Smooth muscle cell (in vitro differentiated cells): ENCODE measurements around the gene FAM222B. TPM values are rescaled to one million over a fixed set of nuclear protein-coding genes. Genes with fewer than 3 reads are reported as not detected.
"Not testable (repeated sequence)": the region's sequence is repeated elsewhere in the genome, so short reads cannot be mapped to it uniquely, and the experiment has no call there.

Experiments
- DNase-seq: peaks from one replicate; lab custom pipeline; 2025; ENCODE audit not compliant: unreplicated experiment; lab: John Stamatoyannopoulos, UW
- H2AFZ ChIP-seq: fragments of 200-600 bp; sonication (generic); 2 replicates; pipeline ENCODE4 v1.6.0; 2016; ENCODE audit warnings: antibody characterized with exemption, low read depth, mild to moderate bottlenecking
- H3F3A ChIP-seq: fragments of 200-600 bp; sonication (generic); 2 replicates; pipeline ENCODE4 v1.6.0; 2017; ENCODE audit warnings: antibody characterized with exemption, low read depth
- H3K27ac ChIP-seq: fragments of 200-600 bp; sonication (generic); 2 replicates; pipeline ENCODE4 v1.5.1; 2016; ENCODE audit warnings: low read depth, mild to moderate bottlenecking
- H3K27me3 ChIP-seq: fragments of 200-600 bp; sonication (generic); 2 replicates; pipeline ENCODE4 v1.6.1; 2016; ENCODE audit warnings: low read depth, mild to moderate bottlenecking
- H3K36me3 ChIP-seq: fragments of 200-600 bp; sonication (generic); 2 replicates; pipeline ENCODE4 v1.5.1; 2016; ENCODE audit warnings: low read depth
- H3K4me1 ChIP-seq: fragments of 200-600 bp; sonication (generic); 2 replicates; pipeline ENCODE4 v1.5.1; 2016; ENCODE audit warnings: low read depth
- H3K4me2 ChIP-seq: fragments of 200-600 bp; sonication (generic); 2 replicates; pipeline ENCODE4 v1.6.0; 2016; ENCODE audit warnings: mild to moderate bottlenecking
- H3K4me3 ChIP-seq: fragments of 200-600 bp; sonication (generic); 2 replicates; pipeline ENCODE4 v1.5.1; 2016; ENCODE audit warnings: mild to moderate bottlenecking
- H3K79me2 ChIP-seq: fragments of 200-600 bp; sonication (generic); 2 replicates; pipeline ENCODE4 v1.6.0; 2016; ENCODE audit warnings: low read depth, mild to moderate bottlenecking
- H3K9ac ChIP-seq: fragments of 200-600 bp; sonication (generic); 2 replicates; pipeline ENCODE4 v1.6.0; 2016; ENCODE audit warnings: low read depth
- H3K9me3 ChIP-seq: fragments of 200-600 bp; sonication (generic); replicated peaks from 2 replicates; pipeline ENCODE4 v1.5.1; 2016; ENCODE audit warnings: low read depth
- H4K20me1 ChIP-seq: fragments of 200-600 bp; sonication (generic); 2 replicates; pipeline ENCODE4 v1.6.0; 2016; ENCODE audit warnings: low read depth
- CTCF ChIP-seq: fragments of 200-600 bp; sonication (generic); IDR thresholded peaks from 2 replicates; pipeline ENCODE4 v1.5.1; 2017; ENCODE audit warnings: borderline replicate concordance, mild to moderate bottlenecking, antibody characterized with exemption; ENCODE audit not compliant: insufficient read depth, poor library complexity, severe bottlenecking
- WGBS: methylation state at CpG from one replicate; pipeline ENCODE4 v1.1.7; 2016; ENCODE audit warnings: low lambda C conversion rate; 5-methylcytosine and 5-hydroxymethylcytosine counted together
- polyA plus RNA-seq: library from polyadenylated mRNA; unstranded; fragments of >200 nt; fragmentation: Nextera tagmentation; extraction: Ambion mirVana; gene quantifications from 2 replicates; pipeline ENCODE4 v1.2.1, GENCODE V29; 2016
- total RNA-seq: library from RNA; depleted of rRNA; stranded (reverse); fragments of >200 nt; gene quantifications from 2 replicates; pipeline ENCODE4 v1.2.3, GENCODE V29; 2014

Gene FAM222B
- total and polyA plus RNA-seq, 2 experiments from 2014 or later = 20.5 to 28.0 TPM

DNA sequence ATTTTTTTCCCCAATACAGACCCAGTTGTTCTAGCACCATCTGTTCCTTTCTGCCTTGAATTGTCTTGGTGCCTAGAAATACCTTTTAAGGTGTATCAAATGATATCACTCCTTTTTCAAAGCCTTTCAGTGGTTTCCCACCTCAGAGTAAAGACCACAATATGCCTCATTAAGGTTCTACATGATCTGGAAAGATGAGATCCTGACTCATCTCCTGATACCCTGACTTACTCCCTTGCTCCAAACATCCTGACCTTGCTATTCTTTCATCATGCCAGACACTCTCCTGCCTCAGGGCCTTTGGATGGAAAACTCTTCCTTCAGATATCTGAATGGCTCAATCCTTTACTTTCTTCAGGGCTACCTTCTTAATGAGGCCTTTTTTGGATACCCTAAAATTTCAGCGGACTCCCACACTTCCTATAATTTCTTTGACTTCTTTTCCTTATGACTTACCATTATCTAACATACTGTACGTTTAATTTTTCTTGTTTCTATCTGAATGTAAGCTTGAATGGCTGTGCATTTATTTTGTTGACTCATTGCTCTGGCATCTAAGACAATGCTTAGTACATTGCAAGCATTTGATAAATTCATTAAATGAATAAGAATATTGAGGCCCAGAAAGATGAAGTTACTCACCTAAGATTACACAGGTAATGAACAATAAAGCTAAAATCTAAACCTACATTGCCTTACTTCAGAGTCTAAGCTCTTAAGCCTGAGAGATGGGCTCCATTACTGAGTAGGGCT is 35.7 kb upstream of the FAM222B start:
- Histone ChIP-seq H3K27me3 (no peaks in the 10 kb centered on the region), H3K27ac (no peak overlapping the region)
- WGBS = 90% methylated on average over 2 of the region's 2 CpGs

DNA sequence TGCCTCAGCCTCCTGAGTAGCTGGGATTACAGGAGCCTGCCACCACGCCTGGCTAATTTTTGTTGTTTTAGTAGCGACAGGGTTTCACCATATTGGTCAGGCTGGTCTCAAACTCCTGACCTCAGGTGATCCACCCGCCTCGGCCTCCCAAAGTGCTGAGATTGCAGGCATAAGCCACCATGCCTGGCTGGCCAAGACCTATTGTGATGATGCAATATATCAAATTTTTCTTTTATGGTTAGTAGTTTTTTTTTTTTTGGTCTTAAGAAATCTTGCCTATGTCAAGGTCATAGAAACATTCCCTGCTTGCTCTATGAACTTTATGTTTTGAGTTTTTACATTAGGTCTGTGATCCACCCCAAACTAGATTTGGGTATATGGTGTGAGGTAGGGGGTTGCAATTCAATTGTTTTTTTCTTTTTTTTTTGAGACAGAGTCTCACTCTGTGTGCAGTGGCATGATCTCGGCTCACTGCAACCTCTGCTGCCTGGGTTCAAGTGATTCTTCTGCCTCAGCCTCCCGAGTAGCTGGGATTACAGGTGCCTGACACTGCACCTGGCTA is 34.6 kb upstream of the FAM222B start:
- not testable (repeated sequence) for H3K4me1 ChIP-seq, H3F3A ChIP-seq, H3K4me2 ChIP-seq, H2AFZ ChIP-seq, H3K9ac ChIP-seq, H3K27ac ChIP-seq, H3K36me3 ChIP-seq, H3K9me3 ChIP-seq, H3K27me3 ChIP-seq, H3K4me3 ChIP-seq, DNase-seq, H4K20me1 ChIP-seq, H3K79me2 ChIP-seq
- WGBS = 97% methylated on average over 6 of the region's 6 CpGs

More for the DNA sequence above, 35.7 kb upstream of the FAM222B start:
- DNase-seq = no peak
- Histone ChIP-seq H3K4me1 (no peaks in the 10 kb centered on the region), H2AFZ (no peak overlapping the region), H3K4me3 (no peak overlapping the region), H3K9ac (no peak overlapping the region), H3K9me3 (no peaks in the 10 kb centered on the region), H3K79me2 (no peaks in the 10 kb centered on the region), H3F3A (no peaks in the 10 kb centered on the region), H3K4me2 (no peak overlapping the region), H3K36me3 (no peaks in the 10 kb centered on the region), H4K20me1 (no peaks in the 10 kb centered on the region)
- no peak for TF ChIP-seq CTCF

DNA sequence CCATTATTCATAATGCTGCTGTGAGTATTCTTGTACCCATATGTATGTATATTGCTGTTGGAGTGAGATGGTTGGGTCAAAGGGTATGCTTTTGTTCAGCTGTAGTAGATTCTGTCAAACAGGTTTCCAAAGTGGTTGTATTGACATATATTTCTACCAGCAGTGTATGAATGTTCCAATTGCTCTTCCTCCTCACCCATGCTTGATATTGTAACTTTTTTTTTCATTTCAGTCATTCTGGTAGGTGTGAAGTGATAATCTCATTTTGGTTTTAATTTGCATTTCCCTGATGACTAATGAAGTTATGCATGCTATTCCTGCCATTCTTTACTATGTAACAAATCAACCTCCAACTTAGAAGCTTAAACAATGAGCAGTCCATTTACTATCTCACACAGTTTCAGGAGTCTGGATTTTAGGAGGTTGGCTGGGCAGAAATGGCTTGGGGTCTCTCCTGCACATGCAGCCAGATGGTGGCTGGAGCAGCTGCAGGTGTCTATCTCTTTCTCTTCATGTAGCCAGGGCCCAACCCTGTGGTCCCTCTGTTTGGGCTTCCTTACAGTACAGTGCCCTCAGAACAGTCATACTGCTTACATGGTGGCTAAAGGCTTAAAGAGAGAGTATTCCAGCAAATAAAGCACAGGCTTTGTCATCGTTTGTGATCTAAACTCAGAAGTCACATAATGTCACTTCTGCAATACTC is 33.4 kb upstream of the FAM222B start:
- Histone ChIP-seq H3K27me3 (no peaks in the 10 kb centered on the region), H4K20me1 (no peaks in the 10 kb centered on the region), H3K9ac (no peak overlapping the region), H3F3A (peaks cover 4% of the 10 kb centered on the region), H3K36me3 (no peaks in the 10 kb centered on the region), H3K27ac (no peak overlapping the region), H3K4me1 (no peaks in the 10 kb centered on the region), H3K79me2 (no peaks in the 10 kb centered on the region), H3K4me2 (no peak overlapping the region), H3K9me3 (no peaks in the 10 kb centered on the region), H2AFZ (no peak overlapping the region), H3K4me3 (no peak overlapping the region)
- WGBS = 92% methylated on average over 1 of the region's 1 CpG
- TF ChIP-seq CTCF = no peak
- DNase-seq = no peak

GRCh38 chr17:28874750-28875149 is 32.2 kb upstream of the FAM222B start:
- Histone ChIP-seq H3K27me3 (no peaks in the 10 kb centered on the region), H3K9me3 (no peaks in the 10 kb centered on the region), H3K36me3 (no peaks in the 10 kb centered on the region), H3K79me2 (no peaks in the 10 kb centered on the region), H3K9ac (no peak overlapping the region), H2AFZ (no peak overlapping the region), H3F3A (peaks cover 5% of the 10 kb centered on the region), H3K4me2 (no peak overlapping the region), H3K4me3 (no peak overlapping the region), H3K27ac (no peak overlapping the region), H3K4me1 (no peaks in the 10 kb centered on the region), H4K20me1 (no peaks in the 10 kb centered on the region)
- WGBS = 97% methylated on average over 3 of the region's 3 CpGs
- no peak for DNase-seq
- TF ChIP-seq CTCF = no peak
